ENCODE measurements around the gene MC3R.

Gene MC3R

GRCh38 chr20:56249244-56249955 is 868 bp downstream of the MC3R start:
- Histone ChIP-seq H3K27me3 (ENCODE audit: control insufficient read depth, insufficient read depth, low read length) (peaks cover 13% of the 10 kb centered on the region), H3K4me3 (ENCODE audit: low read depth, low read length) (no peak overlapping the region), H3K9ac (ENCODE audit: low read depth, low read length) (no peak overlapping the region), H3K36me3 (ENCODE audit: control insufficient read depth, insufficient read depth, low read length) (no peaks in the 10 kb centered on the region), H3K4me1 (ENCODE audit: control insufficient read depth, insufficient read depth, low read length) (no peaks in the 10 kb centered on the region), H3K9me3 (ENCODE audit: control insufficient read depth, insufficient read depth, low read length) (peaks cover 71% of the 10 kb centered on the region), H3K27ac (ENCODE audit: low read depth, low read length) (no peak overlapping the region)

GRCh38 chr20:56249956-56250355 is 1.4 kb downstream of the MC3R start:
- H3K4me3 ChIP-seq (ENCODE audit: low read depth, low read length) = no peak overlapping the region
- peaks cover 70% of the 10 kb centered on the region for H3K9me3 ChIP-seq (ENCODE audit: control insufficient read depth, insufficient read depth, low read length)
- H3K9ac ChIP-seq (ENCODE audit: low read depth, low read length) = no peak overlapping the region
- no peaks in the 10 kb centered on the region for H3K36me3 ChIP-seq (ENCODE audit: control insufficient read depth, insufficient read depth, low read length)
- H3K4me1 ChIP-seq (ENCODE audit: control insufficient read depth, insufficient read depth, low read length) = no peaks in the 10 kb centered on the region
- H3K27ac ChIP-seq (ENCODE audit: low read depth, low read length) = no peak overlapping the region
- peaks cover 13% of the 10 kb centered on the region for H3K27me3 ChIP-seq (ENCODE audit: control insufficient read depth, insufficient read depth, low read length)

GRCh38 chr20:56257604-56258003 is 9.1 kb downstream of the MC3R start:
- no peaks in the 10 kb centered on the region; the same call in 1 of the 2 replicates for H3K27me3 ChIP-seq (ENCODE audit: control insufficient read depth, insufficient read depth, low read length)
- H3K27ac ChIP-seq (ENCODE audit: low read depth, low read length) = no peak overlapping the region
- H3K36me3 ChIP-seq (ENCODE audit: control insufficient read depth, insufficient read depth, low read length) = no peaks in the 10 kb centered on the region
- H3K4me3 ChIP-seq (ENCODE audit: low read depth, low read length) = no peak overlapping the region
- H3K4me1 ChIP-seq (ENCODE audit: control insufficient read depth, insufficient read depth, low read length) = no peaks in the 10 kb centered on the region
- H3K9me3 ChIP-seq (ENCODE audit: control insufficient read depth, insufficient read depth, low read length) = peaks cover 83% of the 10 kb centered on the region
- H3K9ac ChIP-seq (ENCODE audit: low read depth, low read length) = no peak overlapping the region

- no peak overlapping the region for H3K9ac ChIP-seq (ENCODE audit: low read depth, low read length)
- no peak overlapping the region for H3K4me3 ChIP-seq (ENCODE audit: low read depth, low read length)
- peaks cover 86% of the 10 kb centered on the region for H3K9me3 ChIP-seq (ENCODE audit: control insufficient read depth, insufficient read depth, low read length)
- H3K27ac ChIP-seq (ENCODE audit: low read depth, low read length) = no peak overlapping the region
- H3K36me3 ChIP-seq (ENCODE audit: control insufficient read depth, insufficient read depth, low read length) = no peaks in the 10 kb centered on the region
- no peaks in the 10 kb centered on the region; the same call in 1 of the 2 replicates for H3K27me3 ChIP-seq (ENCODE audit: control insufficient read depth, insufficient read depth, low read length)
- H3K4me1 ChIP-seq (ENCODE audit: control insufficient read depth, insufficient read depth, low read length) = no peaks in the 10 kb centered on the region
These were observed 11.4 kb downstream of the MC3R start for GRCh38 chr20:56259948-56260347.

- Histone ChIP-seq H3K4me1 (ENCODE audit: control insufficient read depth, insufficient read depth, low read length) (no peaks in the 10 kb centered on the region), H3K9ac (ENCODE audit: low read depth, low read length) (no peak overlapping the region), H3K36me3 (ENCODE audit: control insufficient read depth, insufficient read depth, low read length) (no peaks in the 10 kb centered on the region), H3K27me3 (ENCODE audit: control insufficient read depth, insufficient read depth, low read length) (no peaks in the 10 kb centered on the region), H3K27ac (ENCODE audit: low read depth, low read length) (no peak overlapping the region), H3K4me3 (ENCODE audit: low read depth, low read length) (no peak overlapping the region), H3K9me3 (ENCODE audit: control insufficient read depth, insufficient read depth, low read length) (peaks cover 93% of the 10 kb centered on the region)
These were observed 20.0 kb downstream of the MC3R start for GRCh38 chr20:56268536-56268935.

GRCh38 chr20:56271974-56272373 is 23.4 kb downstream of the MC3R start:
- Histone ChIP-seq H3K4me1 (ENCODE audit: control insufficient read depth, insufficient read depth, low read length) (no peaks in the 10 kb centered on the region), H3K27ac (ENCODE audit: low read depth, low read length) (no peak overlapping the region), H3K27me3 (ENCODE audit: control insufficient read depth, insufficient read depth, low read length) (no peaks in the 10 kb centered on the region), H3K36me3 (ENCODE audit: control insufficient read depth, insufficient read depth, low read length) (no peaks in the 10 kb centered on the region), H3K9ac (ENCODE audit: low read depth, low read length) (no peak overlapping the region), H3K4me3 (ENCODE audit: low read depth, low read length) (no peak overlapping the region), H3K9me3 (ENCODE audit: control insufficient read depth, insufficient read depth, low read length) (peaks cover 92% of the 10 kb centered on the region)

GRCh38 chr20:56273491-56273890 is 25.0 kb downstream of the MC3R start:
- Histone ChIP-seq H3K27ac (ENCODE audit: low read depth, low read length) (no peak overlapping the region), H3K4me1 (ENCODE audit: control insufficient read depth, insufficient read depth, low read length) (no peaks in the 10 kb centered on the region), H3K4me3 (ENCODE audit: low read depth, low read length) (no peak overlapping the region), H3K27me3 (ENCODE audit: control insufficient read depth, insufficient read depth, low read length) (no peaks in the 10 kb centered on the region), H3K36me3 (ENCODE audit: control insufficient read depth, insufficient read depth, low read length) (no peaks in the 10 kb centered on the region), H3K9ac (ENCODE audit: low read depth, low read length) (no peak overlapping the region), H3K9me3 (ENCODE audit: control insufficient read depth, insufficient read depth, low read length) (peaks cover 91% of the 10 kb centered on the region)

- H3K36me3 ChIP-seq (ENCODE audit: control insufficient read depth, insufficient read depth, low read length) = no peaks in the 10 kb centered on the region
- H3K9ac ChIP-seq (ENCODE audit: low read depth, low read length) = no peak overlapping the region
- H3K4me3 ChIP-seq (ENCODE audit: low read depth, low read length) = no peak overlapping the region
- no peak overlapping the region for H3K27ac ChIP-seq (ENCODE audit: low read depth, low read length)
- no peaks in the 10 kb centered on the region for H3K4me1 ChIP-seq (ENCODE audit: control insufficient read depth, insufficient read depth, low read length)
- H3K27me3 ChIP-seq (ENCODE audit: control insufficient read depth, insufficient read depth, low read length) = no peaks in the 10 kb centered on the region
- peaks cover 90% of the 10 kb centered on the region for H3K9me3 ChIP-seq (ENCODE audit: control insufficient read depth, insufficient read depth, low read length)
These were observed 25.6 kb downstream of the MC3R start for GRCh38 chr20:56274156-56274555.

GRCh38 chr20:56278196-56278595 is 29.7 kb downstream of the MC3R start:
- peaks cover 78% of the 10 kb centered on the region for H3K9me3 ChIP-seq (ENCODE audit: control insufficient read depth, insufficient read depth, low read length)
- no peak overlapping the region; the same call in 1 of the 2 replicates for H3K4me3 ChIP-seq (ENCODE audit: low read depth, low read length)
- H3K4me1 ChIP-seq (ENCODE audit: control insufficient read depth, insufficient read depth, low read length) = no peaks in the 10 kb centered on the region
- no peaks in the 10 kb centered on the region for H3K36me3 ChIP-seq (ENCODE audit: control insufficient read depth, insufficient read depth, low read length)
- H3K27me3 ChIP-seq (ENCODE audit: control insufficient read depth, insufficient read depth, low read length) = no peaks in the 10 kb centered on the region
- no peak overlapping the region for H3K9ac ChIP-seq (ENCODE audit: low read depth, low read length)
- H3K27ac ChIP-seq (ENCODE audit: low read depth, low read length) = no peak overlapping the region

- no peaks in the 10 kb centered on the region for H3K4me1 ChIP-seq (ENCODE audit: control insufficient read depth, insufficient read depth, low read length)
- H3K36me3 ChIP-seq (ENCODE audit: control insufficient read depth, insufficient read depth, low read length) = no peaks in the 10 kb centered on the region
- H3K9me3 ChIP-seq (ENCODE audit: control insufficient read depth, insufficient read depth, low read length) = peaks cover 80% of the 10 kb centered on the region
- H3K9ac ChIP-seq (ENCODE audit: low read depth, low read length) = no peak overlapping the region
- no peak overlapping the region for H3K27ac ChIP-seq (ENCODE audit: low read depth, low read length)
- no peaks in the 10 kb centered on the region for H3K27me3 ChIP-seq (ENCODE audit: control insufficient read depth, insufficient read depth, low read length)
- no peak overlapping the region; the same call in 1 of the 2 replicates for H3K4me3 ChIP-seq (ENCODE audit: low read depth, low read length)
These were observed 37.0 kb downstream of the MC3R start for GRCh38 chr20:56285496-56285895.

GRCh38 chr20:56289652-56290051 is 41.1 kb downstream of the MC3R start:
- Histone ChIP-seq H3K36me3 (ENCODE audit: control insufficient read depth, insufficient read depth, low read length) (no peaks in the 10 kb centered on the region), H3K27ac (ENCODE audit: low read depth, low read length) (no peak overlapping the region), H3K27me3 (ENCODE audit: control insufficient read depth, insufficient read depth, low read length) (no peaks in the 10 kb centered on the region), H3K9ac (ENCODE audit: low read depth, low read length) (no peak overlapping the region), H3K4me1 (ENCODE audit: control insufficient read depth, insufficient read depth, low read length) (no peaks in the 10 kb centered on the region), H3K4me3 (ENCODE audit: low read depth, low read length) (no peak overlapping the region), H3K9me3 (ENCODE audit: control insufficient read depth, insufficient read depth, low read length) (peaks cover 89% of the 10 kb centered on the region)

All from HUES48 (cell line).